ENCODE data around the gene CTNNA1. TPM values are rescaled to one million over a fixed set of nuclear protein-coding genes. Genes with fewer than 3 reads are reported as not detected.

The CTNNA1 gene
- total RNA-seq, 3 donors from 2014 or later = 347 to 457 (median 380) TPM

DNA sequence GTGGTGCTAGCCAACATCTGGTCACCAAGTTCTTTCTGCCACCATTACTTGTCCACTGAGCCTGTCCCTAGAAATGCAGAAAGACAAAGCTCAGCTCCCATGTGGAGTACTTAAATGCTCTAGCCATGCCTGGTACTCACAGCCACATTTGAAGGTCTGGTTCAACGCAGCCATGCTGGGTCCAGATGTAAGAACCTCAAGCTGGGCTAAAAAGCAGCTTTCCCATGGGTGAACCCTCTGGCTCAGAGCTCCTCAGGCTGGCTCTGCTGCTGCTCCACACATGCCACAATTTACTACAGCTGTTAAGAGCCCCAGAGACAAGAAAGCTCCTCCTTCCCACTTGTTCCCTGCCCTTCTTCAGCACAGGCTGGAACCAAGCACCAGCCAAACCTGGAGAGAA, 219.0 kb downstream of the CTNNA1 start:
- no peak for ATAC-seq
- DNase-seq = no peak
- Histone ChIP-seq H3K4me1 (ENCODE audit: low read depth) (peaks cover 4% of the 10 kb centered on the region), H3K4me3 (no peak overlapping the region), H3K9me3 (no peaks in the 10 kb centered on the region), H3K36me3 (ENCODE audit: low read depth) (no peaks in the 10 kb centered on the region)
- intact Hi-C loops (cut with DNase I, micrococcal nuclease) = no loop called here
- TF ChIP-seq, protein P1, sequence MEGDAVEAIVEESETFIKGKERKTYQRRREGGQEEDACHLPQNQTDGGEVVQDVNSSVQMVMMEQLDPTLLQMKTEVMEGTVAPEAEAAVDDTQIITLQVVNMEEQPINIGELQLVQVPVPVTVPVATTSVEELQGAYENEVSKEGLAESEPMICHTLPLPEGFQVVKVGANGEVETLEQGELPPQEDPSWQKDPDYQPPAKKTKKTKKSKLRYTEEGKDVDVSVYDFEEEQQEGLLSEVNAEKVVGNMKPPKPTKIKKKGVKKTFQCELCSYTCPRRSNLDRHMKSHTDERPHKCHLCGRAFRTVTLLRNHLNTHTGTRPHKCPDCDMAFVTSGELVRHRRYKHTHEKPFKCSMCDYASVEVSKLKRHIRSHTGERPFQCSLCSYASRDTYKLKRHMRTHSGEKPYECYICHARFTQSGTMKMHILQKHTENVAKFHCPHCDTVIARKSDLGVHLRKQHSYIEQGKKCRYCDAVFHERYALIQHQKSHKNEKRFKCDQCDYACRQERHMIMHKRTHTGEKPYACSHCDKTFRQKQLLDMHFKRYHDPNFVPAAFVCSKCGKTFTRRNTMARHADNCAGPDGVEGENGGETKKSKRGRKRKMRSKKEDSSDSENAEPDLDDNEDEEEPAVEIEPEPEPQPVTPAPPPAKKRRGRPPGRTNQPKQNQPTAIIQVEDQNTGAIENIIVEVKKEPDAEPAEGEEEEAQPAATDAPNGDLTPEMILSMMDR (IDR thresholded peaks at IDR 0.05) = no peak

DNA sequence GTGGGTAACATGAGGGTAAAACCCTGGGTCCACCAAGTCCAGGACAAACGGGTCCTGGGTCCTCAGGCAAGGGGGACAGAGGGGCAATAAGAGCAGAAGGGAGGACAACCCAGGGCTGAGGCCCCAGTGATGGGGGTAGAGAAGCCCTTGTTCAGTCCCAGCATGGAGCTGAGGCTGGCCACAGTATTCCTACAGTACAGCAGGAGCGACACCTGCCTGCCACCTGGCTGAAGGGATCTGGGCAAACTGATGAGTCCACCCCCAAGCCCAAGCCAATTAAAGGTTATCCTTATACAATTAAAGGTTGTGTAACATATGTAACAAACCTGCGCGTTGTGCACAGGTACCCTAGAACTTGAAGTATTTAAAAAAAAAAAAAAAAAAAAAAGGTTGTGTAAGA, 219.6 kb downstream of the CTNNA1 start:
- TF ChIP-seq, protein P1 (IDR thresholded peaks at IDR 0.05) = no peak
- no peak for ATAC-seq
- Histone ChIP-seq H3K4me3 (no peak overlapping the region), H3K4me1 (ENCODE audit: low read depth) (no peaks in the 10 kb centered on the region), H3K9me3 (no peaks in the 10 kb centered on the region), H3K36me3 (ENCODE audit: low read depth) (no peaks in the 10 kb centered on the region)
- intact Hi-C loops (cut with DNase I, micrococcal nuclease) = no loop called here
- no peak for DNase-seq

DNA sequence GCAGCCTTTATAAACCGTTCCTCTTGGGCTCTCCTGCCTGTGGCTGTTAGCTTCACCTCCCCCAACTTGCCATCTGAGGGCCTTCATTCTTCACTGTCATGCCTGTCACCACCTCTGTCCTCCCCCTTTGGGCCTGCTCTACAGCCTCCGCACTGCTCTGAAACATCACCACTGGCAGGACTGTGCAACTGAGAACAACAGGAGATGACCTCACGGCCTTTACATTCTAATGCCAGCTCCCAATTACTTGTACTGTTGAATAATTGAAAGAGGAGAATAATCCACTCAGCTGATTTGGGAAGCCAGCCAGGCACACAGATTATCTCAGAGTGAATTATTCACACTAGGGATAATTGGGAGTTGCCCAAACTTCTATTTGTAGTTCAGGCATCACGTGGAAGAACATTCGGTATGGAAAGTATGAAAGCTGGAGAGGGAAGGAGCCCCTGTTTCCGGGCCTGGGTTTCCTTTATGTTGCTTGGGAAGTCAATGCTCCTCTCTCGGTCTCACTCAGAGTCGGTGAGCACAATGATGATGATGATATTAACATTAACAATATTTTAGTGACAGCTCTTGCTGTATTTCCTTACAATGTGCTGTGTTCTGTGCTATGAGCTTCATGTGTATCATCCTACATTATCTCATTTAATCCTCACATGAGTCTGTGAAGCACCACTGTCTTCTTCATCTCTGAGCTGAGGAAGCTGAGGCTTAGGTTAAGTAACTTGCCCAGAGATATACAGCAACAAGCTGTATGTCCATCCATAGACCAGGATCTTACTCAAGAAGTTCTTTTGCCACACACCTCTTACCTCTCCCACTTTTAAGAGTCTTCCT, 221.2 kb downstream of the CTNNA1 start:
- no peak overlapping the region for H3K4me3 ChIP-seq
- H3K9me3 ChIP-seq = no peaks in the 10 kb centered on the region
- H3K4me1 ChIP-seq (ENCODE audit: low read depth) = no peaks in the 10 kb centered on the region
- H3K36me3 ChIP-seq (ENCODE audit: low read depth) = no peaks in the 10 kb centered on the region
- no peak for ATAC-seq
- intact Hi-C loops (cut with DNase I, micrococcal nuclease) = no loop called here
- TF ChIP-seq, protein P1 (IDR thresholded peaks at IDR 0.05) = no peak
- peak in 1 of 3 donors; percentile 19 for DNase-seq

DNA sequence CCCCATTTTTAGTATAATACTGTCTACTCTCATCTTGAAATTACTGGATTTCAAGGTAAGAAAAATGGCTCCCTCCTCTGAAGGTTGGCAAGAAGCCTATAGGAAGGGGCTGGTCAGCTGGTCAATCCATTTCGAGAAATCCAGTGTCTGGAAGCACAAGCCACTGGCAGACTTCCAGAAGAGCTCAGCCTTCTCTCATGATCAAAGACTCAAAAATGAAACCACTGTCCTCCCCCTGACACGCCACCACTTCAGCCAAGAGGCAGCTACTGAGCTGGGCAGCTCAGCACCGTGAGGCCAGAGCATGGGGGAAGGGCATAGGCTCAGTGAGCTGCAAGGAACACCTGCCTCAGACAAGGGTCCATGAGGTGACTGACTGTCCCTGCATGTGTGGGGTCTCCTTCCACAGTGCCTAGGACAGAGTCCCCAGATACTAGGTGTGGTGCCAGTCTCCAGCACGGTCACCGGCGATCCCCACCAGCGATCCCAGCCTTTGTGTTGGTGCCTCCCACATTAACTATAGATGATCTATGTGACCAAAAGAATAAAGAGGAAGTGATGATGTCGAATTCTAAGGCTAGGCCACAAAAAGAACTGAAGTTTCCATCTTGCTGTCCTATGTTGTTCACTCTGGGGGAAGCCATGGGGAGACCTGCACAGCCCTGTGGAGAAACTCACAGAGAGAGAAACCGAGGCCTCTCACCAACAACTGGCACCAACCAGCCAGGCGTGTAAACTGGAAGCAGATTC, 222.0 kb downstream of the CTNNA1 start:
- TF ChIP-seq, protein P1 (IDR thresholded peaks at IDR 0.05) = no peak
- Histone ChIP-seq H3K9me3 (no peaks in the 10 kb centered on the region), H3K4me1 (ENCODE audit: low read depth) (no peaks in the 10 kb centered on the region), H3K36me3 (ENCODE audit: low read depth) (no peaks in the 10 kb centered on the region), H3K4me3 (no peak overlapping the region)
- DNase-seq = peak in 1 of 3 donors; percentile 46
- ATAC-seq = peak; percentile 10
- intact Hi-C loops (cut with DNase I, micrococcal nuclease) = no loop called here

DNA sequence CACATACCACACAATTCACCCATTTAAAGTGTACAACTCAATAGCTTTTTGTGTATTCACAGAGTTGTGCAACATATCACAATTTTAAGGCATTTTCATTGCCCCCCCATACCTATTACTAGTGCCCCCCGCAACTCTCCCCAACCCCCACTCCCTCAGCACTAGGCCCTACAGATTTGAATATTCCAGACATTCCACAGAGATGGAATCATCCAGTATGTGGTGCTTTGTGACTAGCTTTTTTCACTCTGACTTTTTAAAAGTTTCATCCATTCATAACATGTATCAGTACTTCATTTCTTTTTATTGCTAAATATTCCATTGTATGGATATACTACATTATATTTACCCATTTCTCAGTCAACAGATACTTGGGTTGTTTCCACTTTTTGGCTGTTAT, 224.9 kb downstream of the CTNNA1 start:
- no peak for DNase-seq
- no peaks in the 10 kb centered on the region for H3K36me3 ChIP-seq (ENCODE audit: low read depth)
- TF ChIP-seq, protein P1 (IDR thresholded peaks at IDR 0.05) = no peak
- H3K9me3 ChIP-seq = no peaks in the 10 kb centered on the region
- no peaks in the 10 kb centered on the region for H3K4me1 ChIP-seq (ENCODE audit: low read depth)
- ATAC-seq = no peak
- H3K4me3 ChIP-seq = no peak overlapping the region
- intact Hi-C loops (cut with DNase I, micrococcal nuclease) = no loop called here

Measured in mucosa of descending colon (tissue), 3 donors.